ENCODE measurements around the gene DNAH7. TPM values are rescaled to one million over a fixed set of nuclear protein-coding genes. Genes with fewer than 3 reads are reported as not detected.

DNAH7 gene
- total and polyA plus RNA-seq, 10 of the 15 experiments (the other 5 are each of a cell fraction or from before 2014, with no cell fraction given) = 0.05 to 0.61 (median 0.16) TPM

DNA sequence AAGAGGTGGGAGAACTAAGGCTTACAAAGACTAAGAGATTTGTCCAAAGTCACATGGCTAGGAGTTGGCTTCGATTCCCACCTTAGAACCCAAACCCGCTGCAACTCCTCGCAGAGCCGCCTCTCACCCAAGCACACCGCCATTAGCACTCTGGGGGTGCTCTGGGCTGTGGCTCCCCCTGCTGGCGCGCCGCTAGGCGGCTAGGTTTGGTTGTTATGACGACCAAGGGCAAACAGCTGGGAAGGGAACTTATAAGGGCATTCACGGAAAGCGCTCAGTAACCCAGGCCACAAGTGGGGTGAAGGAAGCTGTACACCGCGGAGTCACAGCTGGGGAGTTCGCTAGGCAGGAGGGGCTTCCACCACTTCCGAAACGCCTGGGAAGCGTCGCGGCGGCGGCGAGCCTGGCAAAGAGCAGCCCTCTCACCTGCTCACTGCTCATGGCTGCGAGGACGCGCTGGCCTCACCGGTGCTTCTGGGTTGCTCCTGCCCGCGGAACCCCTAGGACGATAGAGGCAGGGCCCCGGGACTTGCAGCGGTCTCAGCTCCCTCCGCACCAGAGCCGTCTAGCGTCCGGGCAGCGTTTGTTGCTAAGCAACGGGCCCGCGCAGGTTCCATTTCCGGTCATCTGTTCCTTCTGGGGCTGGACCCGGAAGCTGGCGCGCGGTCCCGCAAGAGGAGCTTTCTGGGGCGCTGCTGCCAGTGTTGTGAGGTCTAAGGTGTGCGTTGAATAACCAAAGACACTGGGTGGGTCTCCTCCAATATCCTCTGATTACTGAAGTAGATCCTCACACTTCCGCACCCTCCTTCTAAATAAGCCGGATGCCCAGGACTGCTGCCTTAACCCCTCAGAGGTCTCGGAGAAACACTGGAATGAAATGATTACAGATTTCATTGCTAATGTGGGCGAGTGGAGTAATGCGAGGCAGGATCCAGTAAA, at the start of gene DNAH7 (continued):
- TF ChIP-seq ELK1 (IDR thresholded peaks at IDR 0.05; ENCODE audit: low read depth, low read length) = peak; percentile 51; the same call in 1 of the 2 replicates
- TF ChIP-seq MEF2B (IDR thresholded peaks at IDR 0.05; ENCODE audit: partially characterized antibody, poor library complexity, severe bottlenecking) = peak; percentile 54
- peak; percentile 72 for TF ChIP-seq E4F1 (IDR thresholded peaks at IDR 0.05; ENCODE audit: borderline replicate concordance, partially characterized antibody)
- 0 out of 2 replicates have a peak, but pooled peaks have one; percentile 47 for TF ChIP-seq TCF3 (IDR thresholded peaks at IDR 0.05; ENCODE audit: borderline replicate concordance, insufficient read depth, low read depth, low read length)
- no peak for TF ChIP-seq ZNF274 (IDR thresholded peaks at IDR 0.05; ENCODE audit: insufficient read depth, insufficient read length)
- TF ChIP-seq RUNX3 (IDR thresholded peaks at IDR 0.05; ENCODE audit: low read length) = peak; percentile 52; the same call in 1 of the 2 replicates
- TF ChIP-seq, protein P1, sequence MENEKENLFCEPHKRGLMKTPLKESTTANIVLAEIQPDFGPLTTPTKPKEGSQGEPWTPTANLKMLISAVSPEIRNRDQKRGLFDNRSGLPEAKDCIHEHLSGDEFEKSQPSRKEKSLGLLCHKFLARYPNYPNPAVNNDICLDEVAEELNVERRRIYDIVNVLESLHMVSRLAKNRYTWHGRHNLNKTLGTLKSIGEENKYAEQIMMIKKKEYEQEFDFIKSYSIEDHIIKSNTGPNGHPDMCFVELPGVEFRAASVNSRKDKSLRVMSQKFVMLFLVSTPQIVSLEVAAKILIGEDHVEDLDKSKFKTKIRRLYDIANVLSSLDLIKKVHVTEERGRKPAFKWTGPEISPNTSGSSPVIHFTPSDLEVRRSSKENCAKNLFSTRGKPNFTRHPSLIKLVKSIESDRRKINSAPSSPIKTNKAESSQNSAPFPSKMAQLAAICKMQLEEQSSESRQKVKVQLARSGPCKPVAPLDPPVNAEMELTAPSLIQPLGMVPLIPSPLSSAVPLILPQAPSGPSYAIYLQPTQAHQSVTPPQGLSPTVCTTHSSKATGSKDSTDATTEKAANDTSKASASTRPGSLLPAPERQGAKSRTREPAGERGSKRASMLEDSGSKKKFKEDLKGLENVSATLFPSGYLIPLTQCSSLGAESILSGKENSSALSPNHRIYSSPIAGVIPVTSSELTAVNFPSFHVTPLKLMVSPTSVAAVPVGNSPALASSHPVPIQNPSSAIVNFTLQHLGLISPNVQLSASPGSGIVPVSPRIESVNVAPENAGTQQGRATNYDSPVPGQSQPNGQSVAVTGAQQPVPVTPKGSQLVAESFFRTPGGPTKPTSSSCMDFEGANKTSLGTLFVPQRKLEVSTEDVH (IDR thresholded peaks at IDR 0.05; ENCODE audit: low read depth, partially characterized antibody) = no peak
- peak; percentile 5 for TF ChIP-seq SIX5 (IDR thresholded peaks at IDR 0.05; ENCODE audit: low read depth, low read length, severe bottlenecking)
- TF ChIP-seq RELA (IDR thresholded peaks at IDR 0.05; ENCODE audit: borderline replicate concordance, partially characterized antibody) = peak; percentile 12
- peak; percentile 13 for TF ChIP-seq USF2 (IDR thresholded peaks at IDR 0.05; ENCODE audit: borderline replicate concordance, low read depth, low read length)
- peak; percentile 76; the same call in 1 of the 2 replicates for TF ChIP-seq HDGF (IDR thresholded peaks at IDR 0.05)
- TF ChIP-seq FOXK2 (IDR thresholded peaks at IDR 0.05) = no peak
- 0 out of 2 replicates have a peak, but pooled peaks have one; percentile 63 for TF ChIP-seq ZNF217 (IDR thresholded peaks at IDR 0.05)
- TF ChIP-seq, protein P2, sequence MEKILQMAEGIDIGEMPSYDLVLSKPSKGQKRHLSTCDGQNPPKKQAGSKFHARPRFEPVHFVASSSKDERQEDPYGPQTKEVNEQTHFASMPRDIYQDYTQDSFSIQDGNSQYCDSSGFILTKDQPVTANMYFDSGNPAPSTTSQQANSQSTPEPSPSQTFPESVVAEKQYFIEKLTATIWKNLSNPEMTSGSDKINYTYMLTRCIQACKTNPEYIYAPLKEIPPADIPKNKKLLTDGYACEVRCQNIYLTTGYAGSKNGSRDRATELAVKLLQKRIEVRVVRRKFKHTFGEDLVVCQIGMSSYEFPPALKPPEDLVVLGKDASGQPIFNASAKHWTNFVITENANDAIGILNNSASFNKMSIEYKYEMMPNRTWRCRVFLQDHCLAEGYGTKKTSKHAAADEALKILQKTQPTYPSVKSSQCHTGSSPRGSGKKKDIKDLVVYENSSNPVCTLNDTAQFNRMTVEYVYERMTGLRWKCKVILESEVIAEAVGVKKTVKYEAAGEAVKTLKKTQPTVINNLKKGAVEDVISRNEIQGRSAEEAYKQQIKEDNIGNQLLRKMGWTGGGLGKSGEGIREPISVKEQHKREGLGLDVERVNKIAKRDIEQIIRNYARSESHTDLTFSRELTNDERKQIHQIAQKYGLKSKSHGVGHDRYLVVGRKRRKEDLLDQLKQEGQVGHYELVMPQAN (conservative IDR thresholded peaks at IDR 0.05) = peak; percentile 99
- 0 out of 2 replicates have a peak, but pooled peaks have one; percentile 55 for TF ChIP-seq POLR2AphosphoS2 (IDR thresholded peaks at IDR 0.05; ENCODE audit: low read depth, low read length)
- peak; percentile 92 for TF ChIP-seq RAD21 (IDR thresholded peaks at IDR 0.05; ENCODE audit: insufficient read depth, low read depth, low read length)
- TF ChIP-seq CBX5 (IDR thresholded peaks at IDR 0.05; ENCODE audit: low read depth) = no peak
- peak; percentile 94 for TF ChIP-seq SRF (IDR thresholded peaks at IDR 0.05; ENCODE audit: low read depth in 2 of 2, low read length in 2 of 2)
- no peak for TF ChIP-seq ZNF622 (IDR thresholded peaks at IDR 0.05)
